HFF-Myc (cell line): ENCODE measurements around the gene HBQ1.
A peak's percentile ranks its signal among the peaks of the same experiment; 100 is the strongest.

Experiments
- DNase-seq: peaks from one replicate; pipeline ENCODE4 v3.0.0-alpha.2; 2011; ENCODE audit warnings: low read depth; ENCODE audit errors: extremely low read depth
- H3K4me3 ChIP-seq: replicated peaks from 2 replicates; pipeline ENCODE4 v1.5.1; 2011; ENCODE audit warnings: low read depth, mild to moderate bottlenecking, control low read depth, low read length
- CTCF ChIP-seq: IDR thresholded peaks from 2 replicates; pipeline ENCODE4 v1.5.1; 2012; ENCODE audit warnings: mild to moderate bottlenecking, low read depth, low read length, control low read depth; ENCODE audit errors: missing control alignments

HBQ1 gene

GRCh38 chr16:180681-181564, 664 bp downstream of the HBQ1 start:
- H3K4me3 ChIP-seq = peak overlapping the region; percentile 39
- TF ChIP-seq CTCF = no peak
- no peak for DNase-seq

- no peak for DNase-seq
- TF ChIP-seq CTCF = peak; percentile 86
- H3K4me3 ChIP-seq = peak overlapping the region; percentile 39
Measured at GRCh38 chr16:181565-182021, 1.3 kb downstream of the HBQ1 start.

- no peak for TF ChIP-seq CTCF
- no peak for DNase-seq
- H3K4me3 ChIP-seq = no peak overlapping the region
Measured at GRCh38 chr16:183005-183404, 2.7 kb downstream of the HBQ1 start.

- H3K4me3 ChIP-seq = no peak overlapping the region
- DNase-seq = no peak
- no peak for TF ChIP-seq CTCF
Measured at GRCh38 chr16:185213-185612, 5.0 kb downstream of the HBQ1 start.

- no peak overlapping the region for H3K4me3 ChIP-seq
- TF ChIP-seq CTCF = no peak
- no peak for DNase-seq
Measured at GRCh38 chr16:185691-186090, 5.4 kb downstream of the HBQ1 start.

GRCh38 chr16:187330-187729, 7.1 kb downstream of the HBQ1 start:
- H3K4me3 ChIP-seq = no peak overlapping the region
- TF ChIP-seq CTCF = no peak
- no peak for DNase-seq
